GM18870 (cell line): ENCODE data around the gene BMP6.

Experiments
- ATAC-seq: cut with Tn5 transposase; IDR thresholded peaks from one replicate; pipeline ENCODE4 v1.9.1; 2021; ENCODE audit warnings: moderate library complexity; ENCODE audit not compliant: unreplicated experiment

The BMP6 gene

GRCh38 chr6:7821426-7821825, 95.5 kb downstream of the BMP6 start:
- ATAC-seq: no peak

- no peak for ATAC-seq
Measured at GRCh38 chr6:7823552-7823951, 97.7 kb downstream of the BMP6 start.

GRCh38 chr6:7825986-7826385, 100.1 kb downstream of the BMP6 start:
- no peak for ATAC-seq

GRCh38 chr6:7827142-7827541, 101.2 kb downstream of the BMP6 start:
- no peak for ATAC-seq

DNA sequence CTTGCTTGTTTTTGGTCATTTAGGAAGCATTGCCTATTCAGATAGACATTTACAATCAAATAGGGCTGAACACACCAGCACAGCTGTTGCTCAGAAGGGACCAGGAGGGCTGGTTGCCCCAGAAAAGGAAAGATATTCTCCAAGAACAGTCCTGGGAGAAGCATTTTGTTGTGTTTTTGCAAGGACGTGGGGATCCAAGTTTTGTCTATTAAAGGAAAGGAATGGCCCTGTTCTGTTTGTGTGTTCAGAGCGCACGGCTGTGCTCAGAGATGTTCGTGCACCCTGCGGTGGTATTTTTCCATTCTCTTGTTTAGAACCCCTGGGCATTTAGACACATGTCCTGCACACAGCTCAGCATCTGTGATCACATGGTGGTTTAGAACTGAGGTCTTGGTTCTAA, 102.2 kb downstream of the BMP6 start:
- no peak for ATAC-seq

DNA sequence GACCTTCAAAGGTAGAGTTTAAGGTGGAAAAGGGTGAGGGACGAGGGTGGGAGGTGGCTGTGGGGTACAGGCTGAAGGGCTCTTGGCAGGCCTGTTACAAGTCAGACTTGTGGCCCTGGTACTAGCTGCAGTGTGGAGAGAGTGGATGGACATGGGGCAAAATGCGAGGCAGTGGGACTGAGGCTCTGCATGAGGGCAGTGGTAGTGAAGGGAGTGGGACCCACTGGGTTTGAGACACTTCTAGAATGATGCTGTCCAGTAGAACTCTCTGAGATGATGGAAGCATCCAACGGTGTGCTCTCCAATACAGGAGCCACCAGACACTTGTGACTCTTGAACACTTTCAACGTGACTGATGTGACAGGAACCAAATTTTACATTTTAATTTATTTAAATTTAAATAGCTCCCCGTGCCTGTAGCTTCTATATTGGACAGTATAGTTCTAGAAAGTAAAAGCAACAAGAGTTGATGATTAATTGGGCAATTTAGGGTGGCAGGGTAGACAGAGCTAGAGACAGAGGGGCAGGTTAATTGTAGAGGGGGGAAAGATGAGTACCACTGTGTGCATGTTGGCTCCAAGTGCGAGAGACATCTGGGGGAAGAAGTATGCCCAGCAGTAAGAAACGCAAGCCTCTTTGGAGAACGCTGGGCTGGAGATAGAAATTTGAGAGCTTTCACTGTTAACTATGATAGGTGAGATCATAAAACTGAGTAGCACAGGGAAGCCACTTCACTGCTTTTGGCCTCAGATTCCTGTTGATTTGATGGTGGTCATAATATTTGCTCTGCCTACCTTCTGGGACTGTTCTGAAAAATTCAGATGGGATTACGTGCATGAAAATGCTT, 107.2 kb downstream of the BMP6 start:
- ATAC-seq: no peak

DNA sequence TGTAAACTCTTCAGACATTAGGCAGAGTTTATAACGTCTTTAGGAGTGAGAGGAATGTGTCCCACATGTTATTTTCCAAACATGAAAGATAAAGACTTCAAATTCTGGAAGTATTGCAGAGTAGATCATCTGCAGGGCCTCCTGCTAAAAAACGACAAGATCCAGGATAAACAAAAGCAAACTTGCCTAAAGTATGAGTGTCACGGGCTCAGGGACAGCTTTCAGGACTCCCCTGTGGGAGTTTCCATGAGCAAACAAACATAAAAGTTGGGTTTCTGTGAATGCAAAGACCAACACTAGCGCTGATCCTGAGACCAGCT, 107.8 kb downstream of the BMP6 start:
- ATAC-seq: no peak

- ATAC-seq: no peak
Measured at GRCh38 chr6:7836371-7837026, 110.6 kb downstream of the BMP6 start.

DNA sequence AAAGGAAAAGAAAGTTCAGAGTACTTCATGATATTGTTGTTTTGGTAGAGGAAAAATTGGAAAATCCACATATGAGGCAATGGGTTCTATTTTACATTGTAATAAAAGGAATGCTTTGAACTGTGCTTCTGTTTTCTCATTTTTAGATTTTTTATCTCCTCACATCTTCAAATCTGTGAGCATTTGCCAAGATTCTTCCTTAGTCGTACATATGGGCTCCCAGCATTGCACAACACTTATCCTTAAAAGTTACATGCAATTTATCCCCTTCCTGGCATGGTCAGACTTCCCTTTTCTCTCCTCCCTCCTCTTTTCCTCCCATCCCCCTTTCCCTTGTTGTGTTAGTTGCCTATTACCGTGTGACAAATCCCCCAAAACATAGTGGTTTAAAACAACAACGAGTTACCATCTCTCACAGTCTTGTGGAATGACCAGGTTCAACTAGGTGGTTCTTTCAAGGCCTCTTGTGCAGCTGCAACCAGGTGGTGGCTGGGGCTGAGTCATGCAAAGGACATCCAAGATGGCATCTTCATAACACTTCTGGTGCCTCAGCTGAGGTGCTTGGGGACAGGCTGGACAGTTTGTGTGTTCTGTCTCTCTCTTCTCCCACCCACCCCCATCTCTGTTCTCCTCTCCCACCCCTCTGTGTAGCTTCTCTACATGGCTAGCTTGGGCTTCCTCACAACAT, 116.0 kb downstream of the BMP6 start:
- ATAC-seq: no peak

DNA sequence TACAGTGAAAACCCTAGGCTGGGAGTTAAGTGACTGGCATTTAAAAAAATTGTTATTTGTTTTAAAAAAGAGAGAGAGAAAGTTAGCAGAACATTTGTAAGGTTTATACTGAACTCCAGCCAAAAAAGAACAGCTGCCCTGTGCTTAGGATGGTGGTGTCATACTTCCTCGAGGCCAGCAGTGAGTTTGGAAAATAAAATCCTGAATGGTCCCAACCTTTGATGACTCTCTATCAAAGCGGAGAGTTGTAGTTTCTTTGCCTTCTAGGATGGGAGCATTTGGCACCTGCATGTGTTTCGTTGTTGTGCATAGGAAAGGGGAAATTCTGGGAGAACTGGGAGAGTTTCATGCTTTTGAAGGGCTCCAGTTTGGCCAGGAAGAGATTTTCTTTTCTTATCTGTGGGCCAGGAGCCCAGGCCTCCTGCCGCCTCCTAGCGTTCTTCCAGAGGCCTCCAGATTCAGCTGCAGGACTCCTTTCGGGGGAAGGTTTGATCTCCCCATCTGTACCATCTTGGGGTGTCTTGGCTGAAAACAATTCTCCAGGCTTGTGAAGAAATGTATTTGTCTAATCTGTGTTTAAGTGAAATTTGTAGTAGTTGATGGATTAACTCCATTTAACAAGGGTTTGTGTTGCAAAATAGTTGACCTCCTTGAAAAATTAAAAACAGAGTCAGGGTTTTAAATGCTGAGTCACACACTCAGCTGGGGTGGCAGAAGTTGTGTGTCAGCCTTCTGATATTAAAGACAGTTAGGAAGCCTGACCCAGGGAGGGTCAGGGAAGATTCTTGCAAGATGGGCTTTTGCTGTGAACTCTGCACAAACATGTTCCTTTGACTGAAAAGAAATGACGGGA, 121.3 kb downstream of the BMP6 start:
- no peak for ATAC-seq

DNA sequence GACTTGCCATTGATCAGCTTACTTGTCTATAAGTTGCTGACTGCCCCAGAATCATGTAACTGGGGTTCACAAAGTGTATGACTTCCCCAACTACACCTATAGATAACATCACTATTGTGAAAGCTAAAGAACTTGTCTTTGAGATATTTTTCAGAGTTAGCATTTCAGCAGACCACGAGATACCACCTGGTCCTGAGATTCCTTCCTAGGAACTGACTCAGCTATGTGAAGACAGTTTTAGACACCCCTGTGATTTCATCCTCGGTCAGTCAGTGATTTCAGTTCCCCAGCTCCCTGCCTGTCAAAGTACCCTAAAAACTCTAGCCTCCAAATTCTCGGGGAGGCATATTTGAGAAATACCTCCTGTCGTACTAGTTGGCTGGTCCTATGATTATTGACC, 122.3 kb downstream of the BMP6 start:
- ATAC-seq: no peak

DNA sequence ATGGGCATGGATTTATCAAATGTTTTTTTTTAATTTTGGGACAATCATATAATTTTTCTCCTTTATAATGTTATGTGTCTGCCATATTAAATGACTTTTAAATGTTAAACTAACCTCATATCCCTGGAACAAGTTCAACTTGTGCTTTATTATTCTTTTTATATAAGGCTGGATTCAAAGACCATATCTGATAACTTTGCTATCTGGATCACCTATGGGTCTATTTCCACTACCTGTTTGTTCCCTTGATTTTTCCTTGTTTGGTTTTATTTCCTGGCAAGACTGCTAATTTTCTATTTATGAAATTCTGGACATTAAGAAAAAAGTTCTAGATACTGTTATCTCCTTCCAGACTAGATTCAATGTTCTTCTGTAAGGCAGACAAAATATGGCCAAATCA, 125.9 kb downstream of the BMP6 start:
- no peak for ATAC-seq

GRCh38 chr6:7859591-7859990, 133.7 kb downstream of the BMP6 start:
- no peak for ATAC-seq

- ATAC-seq: no peak
Measured at GRCh38 chr6:7865781-7866180, 139.9 kb downstream of the BMP6 start.

DNA sequence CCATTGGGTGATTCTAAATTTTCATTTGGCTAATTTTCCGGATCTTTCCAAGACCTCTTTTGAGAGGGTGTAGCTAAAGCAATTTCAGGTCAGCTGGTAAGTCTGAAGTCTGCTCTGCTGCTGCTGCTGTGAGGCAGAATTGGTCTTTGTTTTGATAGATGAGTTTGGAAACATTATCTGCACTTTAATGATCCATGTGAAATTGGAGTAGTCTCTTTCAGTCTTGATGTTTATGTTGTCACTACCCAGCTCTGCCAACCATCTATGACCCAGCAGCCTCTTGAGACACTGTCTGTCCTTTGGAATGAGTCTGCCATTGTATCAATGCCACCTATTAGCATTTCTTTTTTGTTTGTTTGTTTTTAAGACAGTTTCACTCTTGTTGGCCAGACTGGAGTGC, 140.6 kb downstream of the BMP6 start:
- ATAC-seq: no peak

DNA sequence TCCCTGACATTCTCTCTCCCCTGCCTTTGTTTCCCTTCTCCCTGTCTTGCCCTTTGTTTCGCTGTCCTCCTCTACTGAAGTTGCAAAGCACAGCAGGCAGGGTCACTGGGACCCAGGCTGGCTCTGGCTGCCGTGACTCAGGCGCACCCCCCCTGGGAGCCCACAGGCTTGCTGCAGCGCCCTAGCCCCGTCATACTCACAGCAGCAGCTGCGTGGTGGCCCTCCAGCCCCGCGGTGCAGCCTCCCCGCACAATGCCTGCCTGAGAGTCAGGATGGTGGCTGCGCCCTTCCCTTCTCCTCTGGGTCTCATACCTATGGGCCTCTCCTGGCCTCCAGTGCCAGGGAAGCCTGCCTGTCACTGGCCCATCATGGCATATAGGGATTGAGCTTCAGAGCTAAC, 143.0 kb downstream of the BMP6 start:
- ATAC-seq: no peak

DNA sequence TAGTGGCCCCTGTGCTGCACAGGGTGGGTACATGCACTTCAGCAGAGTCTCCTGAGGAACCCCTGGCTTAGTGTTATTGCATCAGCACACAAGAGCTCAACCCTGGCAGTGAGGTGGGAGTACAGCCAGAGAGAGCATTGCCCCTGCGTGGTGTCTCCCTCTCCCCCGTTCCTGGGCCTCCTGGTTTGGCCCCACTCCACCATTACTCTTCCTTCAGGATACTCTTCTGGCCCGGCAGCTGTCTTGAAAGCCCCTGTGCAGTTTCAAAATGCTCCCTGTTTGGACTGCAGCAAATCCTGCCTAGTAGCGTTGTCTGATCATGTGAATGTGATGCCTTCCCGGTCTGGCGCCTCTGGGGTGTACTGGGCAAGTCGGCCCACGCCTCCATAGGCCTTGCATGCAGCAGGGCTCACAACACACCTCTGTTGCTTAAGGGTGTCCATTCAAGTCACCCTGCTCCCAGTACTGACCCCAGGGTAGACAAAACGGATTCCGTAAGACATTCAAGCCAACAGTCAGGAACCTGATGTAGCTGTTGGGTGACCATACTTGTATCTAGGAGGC, 152.6 kb downstream of the BMP6 start:
- no peak for ATAC-seq

DNA sequence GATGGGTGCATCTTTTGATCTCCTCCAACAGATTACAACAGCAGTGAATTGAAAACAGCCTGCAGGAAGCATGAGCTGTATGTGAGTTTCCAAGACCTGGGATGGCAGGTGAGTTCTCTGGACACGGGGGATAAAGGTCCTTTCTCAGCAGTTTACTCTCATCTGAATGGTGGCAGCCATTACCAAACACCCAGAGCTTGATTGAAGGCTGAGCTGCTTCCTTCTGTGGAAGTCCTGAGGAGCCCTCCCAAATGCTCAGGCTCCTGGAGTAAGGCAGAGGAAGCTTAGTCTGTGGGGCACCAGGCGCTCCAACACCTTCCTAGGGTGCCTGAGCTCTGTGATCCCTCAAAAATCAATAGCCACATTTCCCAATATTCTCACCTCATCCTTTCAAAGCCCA, 153.1 kb downstream of the BMP6 start:
- no peak for ATAC-seq

DNA sequence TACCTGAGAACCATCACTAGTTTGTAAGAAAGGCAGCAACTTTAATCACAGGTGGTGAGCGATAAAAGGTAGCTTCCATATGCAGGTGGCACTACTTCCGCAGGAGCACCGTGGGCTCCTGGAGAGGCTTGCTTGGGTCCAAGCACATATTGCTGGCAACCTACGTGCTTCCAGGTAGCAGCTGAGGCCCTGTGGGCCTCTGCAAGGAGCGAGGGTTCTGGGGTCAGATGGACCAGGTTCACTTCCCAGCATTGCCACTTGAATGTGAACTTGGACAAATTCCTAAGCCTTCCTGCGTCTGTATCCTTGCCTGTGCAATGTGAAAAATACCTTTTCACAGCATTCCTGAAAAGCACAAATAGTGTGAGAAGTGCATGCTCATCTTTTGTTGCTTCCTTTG, 153.7 kb downstream of the BMP6 start:
- no peak for ATAC-seq

DNA sequence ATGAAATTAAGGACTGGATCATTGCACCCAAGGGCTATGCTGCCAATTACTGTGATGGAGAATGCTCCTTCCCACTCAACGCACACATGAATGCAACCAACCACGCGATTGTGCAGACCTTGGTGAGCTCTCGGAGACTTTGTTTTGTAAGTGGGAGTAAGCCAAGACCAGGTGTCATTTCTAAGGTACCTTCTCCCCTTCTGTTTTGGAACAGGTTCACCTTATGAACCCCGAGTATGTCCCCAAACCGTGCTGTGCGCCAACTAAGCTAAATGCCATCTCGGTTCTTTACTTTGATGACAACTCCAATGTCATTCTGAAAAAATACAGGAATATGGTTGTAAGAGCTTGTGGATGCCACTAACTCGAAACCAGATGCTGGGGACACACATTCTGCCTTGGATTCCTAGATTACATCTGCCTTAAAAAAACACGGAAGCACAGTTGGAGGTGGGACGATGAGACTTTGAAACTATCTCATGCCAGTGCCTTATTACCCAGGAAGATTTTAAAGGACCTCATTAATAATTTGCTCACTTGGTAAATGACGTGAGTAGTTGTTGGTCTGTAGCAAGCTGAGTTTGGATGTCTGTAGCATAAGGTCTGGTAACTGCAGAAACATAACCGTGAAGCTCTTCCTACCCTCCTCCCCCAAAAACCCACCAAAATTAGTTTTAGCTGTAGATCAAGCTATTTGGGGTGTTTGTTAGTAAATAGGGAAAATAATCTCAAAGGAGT, 154.2 kb downstream of the BMP6 start:
- ATAC-seq: no peak
